ENCODE data around the gene GPR50.

Gene GPR50

GRCh38 chrX:151176231-151176750 lies at the start of gene GPR50:
GPR50 (plus strand) TSS chrX:151176584; CDS start chrX:151176722, 138 bp downstream.
- no peak for DNase-seq

GRCh38 chrX:151132531-151132930 lies 43.9 kb upstream of the GPR50 start:
- no peak for DNase-seq

- peak; percentile 9 for DNase-seq
Measured at GRCh38 chrX:151151665-151152267, 24.6 kb upstream of the GPR50 start.

GRCh38 chrX:151153086-151153485 lies 23.3 kb upstream of the GPR50 start:
- no peak for DNase-seq

GRCh38 chrX:151153667-151154066 lies 22.7 kb upstream of the GPR50 start:
- DNase-seq = no peak

- DNase-seq = no peak
Measured at GRCh38 chrX:151155234-151155633, 21.1 kb upstream of the GPR50 start.

GRCh38 chrX:151161690-151162089 lies 14.7 kb upstream of the GPR50 start:
- no peak for DNase-seq

- no peak for DNase-seq
Measured at GRCh38 chrX:151167791-151168345, 8.5 kb upstream of the GPR50 start.

GRCh38 chrX:151169783-151170182 lies 6.6 kb upstream of the GPR50 start:
- no peak for DNase-seq

GRCh38 chrX:151174581-151175282 lies 1.7 kb upstream of the GPR50 start:
- DNase-seq = no peak

- no peak for DNase-seq
Measured at GRCh38 chrX:151175283-151176062, 911 bp upstream of the GPR50 start.

GRCh38 chrX:151177141-151178027 lies 1.0 kb downstream of the GPR50 start:
- DNase-seq = no peak

- no peak for DNase-seq
Measured at GRCh38 chrX:151178746-151179145, 2.4 kb downstream of the GPR50 start.

GRCh38 chrX:151180400-151180799 lies 4.0 kb downstream of the GPR50 start:
- DNase-seq = no peak

- no peak for DNase-seq
Measured at GRCh38 chrX:151181088-151181487, 4.7 kb downstream of the GPR50 start.

GRCh38 chrX:151183233-151183753 lies 6.9 kb downstream of the GPR50 start:
- DNase-seq = no peak

GRCh38 chrX:151183912-151184565 lies 7.7 kb downstream of the GPR50 start:
- no peak for DNase-seq

- DNase-seq = no peak
Measured at GRCh38 chrX:151184705-151185104, 8.3 kb downstream of the GPR50 start.

- no peak for DNase-seq
Measured at GRCh38 chrX:151206871-151207270, 30.5 kb downstream of the GPR50 start.

GRCh38 chrX:151225843-151226242 lies 49.5 kb downstream of the GPR50 start:
- no peak for DNase-seq

- no peak for DNase-seq
Measured at GRCh38 chrX:151226941-151227340, 50.6 kb downstream of the GPR50 start.

GRCh38 chrX:151227627-151228026 lies 51.2 kb downstream of the GPR50 start:
- no peak for DNase-seq
